Parathyroid adenoma (tissue), 2 donors: Measurements from ENCODE around the gene UPK3A.

Experiments used
- H2AFZ ChIP-seq: fragments of 300-600 bp; sonication (generic); one replicate; pipeline ENCODE4 v1.7.0; 2017; ENCODE audit warnings: antibody characterized with exemption, mild to moderate bottlenecking
- H3K27ac ChIP-seq: fragments of 300-600 bp; sonication (generic); one replicate; pipeline ENCODE4 v1.7.0; 2017
- H3K27me3 ChIP-seq: fragments of 300-600 bp; sonication (generic); one replicate; pipeline ENCODE4 v1.7.0; 2017; ENCODE audit warnings: low read length; ENCODE audit not compliant: control insufficient read depth, insufficient read depth
- H3K36me3 ChIP-seq: fragments of 300-600 bp; sonication (generic); one replicate; pipeline ENCODE4 v1.7.0; 2017; ENCODE audit warnings: low read length; ENCODE audit not compliant: control insufficient read depth, insufficient read depth
- H3K4me1 ChIP-seq: fragments of 300-600 bp; sonication (generic); one replicate; pipeline ENCODE4 v1.7.0; 2017; ENCODE audit warnings: control low read depth
- H3K4me2 ChIP-seq: fragments of 300-600 bp; sonication (generic); one replicate; pipeline ENCODE4 v1.7.0; 2017; ENCODE audit warnings: low read length
- H3K4me3 ChIP-seq: fragments of 300-600 bp; sonication (generic); one replicate; pipeline ENCODE4 v1.7.0; 2017; ENCODE audit warnings: low read depth, low read length
- H3K79me2 ChIP-seq: fragments of 300-600 bp; sonication (generic); one replicate; pipeline ENCODE4 v1.7.0; 2017; ENCODE audit warnings: control low read depth
- H3K9ac ChIP-seq: fragments of 300-600 bp; sonication (generic); one replicate; pipeline ENCODE4 v1.7.0; 2017; ENCODE audit warnings: mild to moderate bottlenecking
- H3K9me3 ChIP-seq: fragments of 300-600 bp; sonication (generic); one replicate; pipeline ENCODE4 v1.7.0; 2017; ENCODE audit warnings: low read length; ENCODE audit not compliant: control insufficient read depth
- TF ChIP-seq, protein P1 (sequence below): fragments of 300-600 bp; sonication (generic); IDR thresholded peaks from one replicate; pipeline ENCODE4 v1.7.0; 2017; ENCODE audit warnings: antibody characterized with exemption, mild to moderate bottlenecking
- donor health status: primary hyperparathyroidism.

Gene UPK3A

DNA sequence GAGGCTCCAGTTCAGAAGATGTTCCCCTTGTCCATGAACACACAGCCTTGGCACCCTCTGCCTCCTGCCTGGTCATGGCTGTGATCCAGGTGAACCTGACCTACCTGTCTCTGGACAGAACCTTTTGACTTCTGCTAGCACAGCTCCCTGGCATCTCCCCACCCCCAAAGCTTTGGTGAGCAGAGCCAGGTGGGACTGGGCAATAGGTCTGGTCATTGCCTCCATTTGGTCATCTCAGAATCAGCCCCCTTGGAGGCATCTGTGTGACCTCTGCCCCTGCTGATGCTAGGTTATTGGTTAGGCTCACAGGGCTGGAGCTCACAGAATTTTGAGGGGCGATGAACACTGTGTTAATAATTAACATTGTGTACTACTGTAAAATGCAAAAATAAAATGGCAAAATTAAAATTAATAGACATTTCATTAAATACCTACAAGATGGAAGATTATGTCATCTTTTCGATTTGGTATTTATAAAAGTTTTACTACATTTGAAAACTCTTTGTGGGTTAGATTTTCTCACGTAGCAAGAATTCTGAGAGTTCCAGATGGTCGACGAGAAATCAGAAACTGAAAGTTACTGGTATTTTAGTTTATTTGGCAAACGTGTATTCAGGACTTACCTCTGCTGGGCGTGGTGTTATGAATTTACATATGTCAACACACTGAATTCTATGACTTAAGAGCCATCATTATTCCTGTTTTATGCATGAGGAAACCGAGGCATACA lies 35.8 kb upstream of the UPK3A start:
- Histone ChIP-seq H3K79me2 (no peaks in the 10 kb centered on the region), H3K9me3 (no peaks in the 10 kb centered on the region), H3K27me3 (no peaks in the 10 kb centered on the region), H3K27ac (no peak overlapping the region), H3K4me2 (no peak overlapping the region), H2AFZ (no peak overlapping the region), H3K36me3 (no peaks in the 10 kb centered on the region), H3K9ac (no peak overlapping the region), H3K4me3 (no peak overlapping the region), H3K4me1 (no peaks in the 10 kb centered on the region)
- TF ChIP-seq, protein P1, sequence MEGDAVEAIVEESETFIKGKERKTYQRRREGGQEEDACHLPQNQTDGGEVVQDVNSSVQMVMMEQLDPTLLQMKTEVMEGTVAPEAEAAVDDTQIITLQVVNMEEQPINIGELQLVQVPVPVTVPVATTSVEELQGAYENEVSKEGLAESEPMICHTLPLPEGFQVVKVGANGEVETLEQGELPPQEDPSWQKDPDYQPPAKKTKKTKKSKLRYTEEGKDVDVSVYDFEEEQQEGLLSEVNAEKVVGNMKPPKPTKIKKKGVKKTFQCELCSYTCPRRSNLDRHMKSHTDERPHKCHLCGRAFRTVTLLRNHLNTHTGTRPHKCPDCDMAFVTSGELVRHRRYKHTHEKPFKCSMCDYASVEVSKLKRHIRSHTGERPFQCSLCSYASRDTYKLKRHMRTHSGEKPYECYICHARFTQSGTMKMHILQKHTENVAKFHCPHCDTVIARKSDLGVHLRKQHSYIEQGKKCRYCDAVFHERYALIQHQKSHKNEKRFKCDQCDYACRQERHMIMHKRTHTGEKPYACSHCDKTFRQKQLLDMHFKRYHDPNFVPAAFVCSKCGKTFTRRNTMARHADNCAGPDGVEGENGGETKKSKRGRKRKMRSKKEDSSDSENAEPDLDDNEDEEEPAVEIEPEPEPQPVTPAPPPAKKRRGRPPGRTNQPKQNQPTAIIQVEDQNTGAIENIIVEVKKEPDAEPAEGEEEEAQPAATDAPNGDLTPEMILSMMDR = no peak

GRCh38 chr22:45251825-45252224 lies 32.9 kb upstream of the UPK3A start:
- Histone ChIP-seq H2AFZ (no peak overlapping the region), H3K79me2 (no peaks in the 10 kb centered on the region), H3K27me3 (no peaks in the 10 kb centered on the region), H3K4me1 (no peaks in the 10 kb centered on the region), H3K36me3 (no peaks in the 10 kb centered on the region), H3K4me3 (no peak overlapping the region), H3K27ac (no peak overlapping the region), H3K9ac (no peak overlapping the region), H3K4me2 (no peak overlapping the region), H3K9me3 (no peaks in the 10 kb centered on the region)
- TF ChIP-seq, protein P1 = no peak

DNA sequence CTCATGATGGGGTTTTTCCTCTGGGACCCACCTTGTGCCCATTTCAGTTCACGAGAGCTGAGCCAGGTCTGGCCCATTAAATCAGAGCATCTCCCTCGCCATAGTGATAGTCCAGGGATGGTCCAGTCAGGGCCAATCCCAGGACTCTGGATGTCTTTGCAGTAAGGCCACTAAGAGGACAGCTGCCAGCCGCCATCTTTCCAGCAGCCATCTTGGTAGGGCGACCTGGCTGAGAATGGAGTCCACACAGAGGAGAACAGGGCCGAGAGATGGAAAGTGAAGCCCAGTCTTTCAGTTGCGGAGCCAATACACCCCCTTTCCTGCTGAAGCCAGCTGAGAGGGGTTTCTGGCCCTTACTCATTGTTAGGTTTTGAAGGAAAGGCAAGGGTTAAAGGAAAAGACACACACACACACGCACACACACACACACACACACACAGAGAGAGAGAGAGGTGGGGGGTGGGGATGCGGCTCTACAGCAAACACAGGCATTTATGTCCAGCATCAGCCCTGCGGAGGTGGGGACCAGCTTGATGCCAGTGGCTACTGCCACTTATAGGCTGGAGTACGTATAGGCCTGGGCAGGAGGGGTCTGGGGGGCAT lies 31.6 kb upstream of the UPK3A start:
- H3K4me2 ChIP-seq = no peak overlapping the region
- H3K4me3 ChIP-seq = no peak overlapping the region
- H3K9ac ChIP-seq = no peak overlapping the region
- H3K9me3 ChIP-seq = no peaks in the 10 kb centered on the region
- H3K27ac ChIP-seq = no peak overlapping the region
- no peaks in the 10 kb centered on the region for H3K27me3 ChIP-seq
- no peak overlapping the region for H2AFZ ChIP-seq
- H3K36me3 ChIP-seq = no peaks in the 10 kb centered on the region
- TF ChIP-seq, protein P1 = no peak
- H3K4me1 ChIP-seq = no peaks in the 10 kb centered on the region
- no peaks in the 10 kb centered on the region for H3K79me2 ChIP-seq

DNA sequence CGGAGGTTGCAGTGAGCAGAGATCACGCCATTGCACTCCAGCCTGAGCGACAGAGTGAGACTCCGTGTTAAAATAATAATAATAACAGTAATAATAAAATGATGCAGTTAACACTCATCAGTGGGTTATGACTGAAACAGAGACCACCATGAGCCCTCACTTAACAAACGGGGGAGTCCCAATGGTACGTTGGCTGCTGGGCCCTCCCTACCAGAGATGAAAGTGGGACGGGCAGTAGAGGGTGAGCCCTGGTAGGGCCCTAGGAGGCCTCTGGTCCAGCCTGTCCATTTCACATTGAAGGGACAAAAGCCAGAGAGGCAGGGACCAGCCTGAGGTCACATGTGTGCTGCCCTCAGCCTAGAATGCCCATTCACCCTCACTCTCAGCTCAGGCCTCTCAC lies 30.4 kb upstream of the UPK3A start:
- no peak overlapping the region for H3K9ac ChIP-seq
- TF ChIP-seq, protein P1 = no peak
- H3K4me3 ChIP-seq = no peak overlapping the region
- no peaks in the 10 kb centered on the region for H3K4me1 ChIP-seq
- H3K27me3 ChIP-seq = no peaks in the 10 kb centered on the region
- H2AFZ ChIP-seq = no peak overlapping the region
- H3K9me3 ChIP-seq = no peaks in the 10 kb centered on the region
- H3K79me2 ChIP-seq = no peaks in the 10 kb centered on the region
- H3K4me2 ChIP-seq = no peak overlapping the region
- no peak overlapping the region for H3K27ac ChIP-seq
- no peaks in the 10 kb centered on the region for H3K36me3 ChIP-seq
